MCF 10A (cell line): Measurements from ENCODE around the gene RBBP5. TPM values are rescaled to one million over a fixed set of nuclear protein-coding genes. Genes with fewer than 3 reads are reported as not detected.

Experiments
- BruUV-seq: library from RNA; stranded (reverse); fragments of 400-500 nt; replicated peaks from 2 replicates; lab custom pipeline; 2021; lab: Mats Ljungman, UMichigan
- CTCF ChIA-PET: fragments of 300-600 bp; sonication (Branson Sonifier 250); formaldehyde crosslinking; extraction: SDS; loops from one replicate; lab custom pipeline; 2021; ENCODE audit warnings: antibody characterized with exemption, inconsistent platforms; lab: Yijun Ruan, JAX
- POLR2A ChIA-PET: fragments of 300-600, 350-650 bp; sonication (Branson Sonifier 250); formaldehyde crosslinking; extraction: SDS; loops from one replicate; lab custom pipeline; 2020; ENCODE audit warnings: antibody characterized with exemption, inconsistent platforms; lab: Yijun Ruan, JAX
- DNase-seq: peaks from one replicate; pipeline ENCODE4 v3.0.0-alpha.2; 2018; ENCODE audit not compliant: unreplicated experiment
- H3K27ac Mint-ChIP-seq: one replicate; pipeline ENCODE4 v1.8.0; 2022; ENCODE audit warnings: mild to moderate bottlenecking, low read depth, mixed read lengths; ENCODE audit not compliant: unreplicated experiment
- H3K27me3 Mint-ChIP-seq: one replicate; pipeline ENCODE4 v1.8.0; 2022; ENCODE audit warnings: mixed read lengths; ENCODE audit not compliant: insufficient read depth, unreplicated experiment
- H3K36me3 Mint-ChIP-seq: one replicate; pipeline ENCODE4 v1.8.0; 2022; ENCODE audit warnings: mild to moderate bottlenecking, moderate library complexity, mixed read lengths; ENCODE audit not compliant: insufficient read depth, unreplicated experiment
- H3K4me1 Mint-ChIP-seq: one replicate; pipeline ENCODE4 v1.8.0; 2022; ENCODE audit warnings: mixed read lengths; ENCODE audit not compliant: insufficient read depth, unreplicated experiment
- H3K4me3 Mint-ChIP-seq: one replicate; pipeline ENCODE4 v1.8.0; 2022; ENCODE audit warnings: mild to moderate bottlenecking, moderate library complexity, mixed read lengths; ENCODE audit not compliant: unreplicated experiment
- H3K9me3 Mint-ChIP-seq: one replicate; pipeline ENCODE4 v1.8.0; 2022; ENCODE audit warnings: mixed read lengths; ENCODE audit not compliant: unreplicated experiment
- CTCF ChIP-seq: fragments of 200-600 bp; IDR thresholded peaks from one replicate; pipeline ENCODE4 v1.8.0; 2022; ENCODE audit warnings: antibody characterized with exemption, mild to moderate bottlenecking; ENCODE audit not compliant: unreplicated experiment
- intact Hi-C: fragments of 100-400 bp; cut with micrococcal nuclease; formaldehyde crosslinking; loops from 2 replicates; pipeline ENCODE4 v1.14.1; 2022
- total RNA-seq: library from RNA; stranded (reverse); gene quantifications from 2 replicates; pipeline ENCODE4 v1.2.3, GENCODE V29; 2022

The RBBP5 gene
- total RNA-seq, 1 experiment from 2014 or later: 24.8 TPM

GRCh38 chr1:205056956-205057568 lies 64.7 kb downstream of the RBBP5 start:
- H3K4me1 Mint-ChIP-seq: no peaks in the 10 kb centered on the region
- H3K27ac Mint-ChIP-seq: no peak overlapping the region
- ChIA-PET POLR2A (interaction anchor here (1.0 kb wide), 1 partner anchor 82 kb away, joined by 4 read pairs; no protein-coding TSS in a partner anchor), CTCF (interaction anchor here (0.9 to 2.5 kb wide), 4 partner anchors 9 to 249 kb away, joined by 4 to 15 read pairs (median 6); no protein-coding TSS in a partner anchor)
- intact Hi-C loops: no loop called here
- H3K4me3 Mint-ChIP-seq: no peak overlapping the region
- H3K9me3 Mint-ChIP-seq: no peaks in the 10 kb centered on the region
- peaks cover 67% of the 10 kb centered on the region for H3K27me3 Mint-ChIP-seq
- H3K36me3 Mint-ChIP-seq: no peaks in the 10 kb centered on the region
- BruUV-seq: no TSS peak
- no peak for DNase-seq
- no peak for TF ChIP-seq CTCF

GRCh38 chr1:205056188-205056611 lies 65.6 kb downstream of the RBBP5 start:
- H3K4me3 Mint-ChIP-seq: no peak overlapping the region
- CTCF ChIA-PET: interaction anchor here (0.6 to 2.5 kb wide), 7 partner anchors 9 to 248 kb away, joined by 3 to 15 read pairs (median 5); no protein-coding TSS in a partner anchor
- no peaks in the 10 kb centered on the region for H3K9me3 Mint-ChIP-seq

GRCh38 chr1:205054013-205054412 lies 67.8 kb downstream of the RBBP5 start:
- H3K4me3 Mint-ChIP-seq: no peak overlapping the region
- BruUV-seq: no TSS peak
- POLR2A ChIA-PET: interaction anchor here (0.7 kb wide), 1 partner anchor 410 kb away, joined by 3 read pairs; no protein-coding TSS in a partner anchor
- H3K27ac Mint-ChIP-seq: no peak overlapping the region
- H3K27me3 Mint-ChIP-seq: peaks cover 94% of the 10 kb centered on the region
- no peak for DNase-seq
- H3K36me3 Mint-ChIP-seq: no peaks in the 10 kb centered on the region
- no peaks in the 10 kb centered on the region for H3K4me1 Mint-ChIP-seq
- no peaks in the 10 kb centered on the region for H3K9me3 Mint-ChIP-seq
- TF ChIP-seq CTCF: no peak
- CTCF ChIA-PET: interaction anchor here (0.6 to 8.7 kb wide), 8 partner anchors 8 to 283 kb away, joined by 3 to 111 read pairs (median 3); no protein-coding TSS in a partner anchor
- intact Hi-C loops: no loop called here

More at GRCh38 chr1:205056188-205056611, 65.6 kb downstream of the RBBP5 start:
- POLR2A ChIA-PET: interaction anchor here (1.0 to 1.2 kb wide), 2 partner anchors 18 to 81 kb away, joined by 4 to 5 read pairs; no protein-coding TSS in a partner anchor
- Mint-ChIP-seq H3K4me1 (no peaks in the 10 kb centered on the region), H3K27ac (no peak overlapping the region), H3K27me3 (peaks cover 75% of the 10 kb centered on the region), H3K36me3 (no peaks in the 10 kb centered on the region)
- TF ChIP-seq CTCF: no peak
- no peak for DNase-seq
- BruUV-seq: no TSS peak
- intact Hi-C loops: no loop called here

- intact Hi-C loops: no loop called here
- POLR2A ChIA-PET: interaction anchor here (1.2 kb wide), 1 partner anchor 52 kb away, joined by 3 read pairs; no protein-coding TSS in a partner anchor
Observed at GRCh38 chr1:205053296-205053695, 68.5 kb downstream of the RBBP5 start.

More at GRCh38 chr1:205053296-205053695, 68.5 kb downstream of the RBBP5 start:
- no peak overlapping the region for H3K27ac Mint-ChIP-seq
- no peaks in the 10 kb centered on the region for H3K9me3 Mint-ChIP-seq
- no peak for DNase-seq
- no peak overlapping the region for H3K4me3 Mint-ChIP-seq
- H3K36me3 Mint-ChIP-seq: no peaks in the 10 kb centered on the region
- CTCF ChIA-PET: interaction anchor here (0.5 to 8.7 kb wide), 11 partner anchors 9 to 451 kb away, joined by 3 to 111 read pairs (median 3); partner anchors contain the start of genes CDK18 and CNTN2
- no peak for TF ChIP-seq CTCF
- BruUV-seq: no TSS peak
- no peaks in the 10 kb centered on the region for H3K4me1 Mint-ChIP-seq
- peaks cover 94% of the 10 kb centered on the region for H3K27me3 Mint-ChIP-seq
